ENCODE results near the gene PSMC3. TPM values are rescaled to one million over a fixed set of nuclear protein-coding genes. Genes with fewer than 3 reads are reported as not detected.

Gene PSMC3
- total RNA-seq, 1 donor from 2014 or later = 34.8 TPM

DNA sequence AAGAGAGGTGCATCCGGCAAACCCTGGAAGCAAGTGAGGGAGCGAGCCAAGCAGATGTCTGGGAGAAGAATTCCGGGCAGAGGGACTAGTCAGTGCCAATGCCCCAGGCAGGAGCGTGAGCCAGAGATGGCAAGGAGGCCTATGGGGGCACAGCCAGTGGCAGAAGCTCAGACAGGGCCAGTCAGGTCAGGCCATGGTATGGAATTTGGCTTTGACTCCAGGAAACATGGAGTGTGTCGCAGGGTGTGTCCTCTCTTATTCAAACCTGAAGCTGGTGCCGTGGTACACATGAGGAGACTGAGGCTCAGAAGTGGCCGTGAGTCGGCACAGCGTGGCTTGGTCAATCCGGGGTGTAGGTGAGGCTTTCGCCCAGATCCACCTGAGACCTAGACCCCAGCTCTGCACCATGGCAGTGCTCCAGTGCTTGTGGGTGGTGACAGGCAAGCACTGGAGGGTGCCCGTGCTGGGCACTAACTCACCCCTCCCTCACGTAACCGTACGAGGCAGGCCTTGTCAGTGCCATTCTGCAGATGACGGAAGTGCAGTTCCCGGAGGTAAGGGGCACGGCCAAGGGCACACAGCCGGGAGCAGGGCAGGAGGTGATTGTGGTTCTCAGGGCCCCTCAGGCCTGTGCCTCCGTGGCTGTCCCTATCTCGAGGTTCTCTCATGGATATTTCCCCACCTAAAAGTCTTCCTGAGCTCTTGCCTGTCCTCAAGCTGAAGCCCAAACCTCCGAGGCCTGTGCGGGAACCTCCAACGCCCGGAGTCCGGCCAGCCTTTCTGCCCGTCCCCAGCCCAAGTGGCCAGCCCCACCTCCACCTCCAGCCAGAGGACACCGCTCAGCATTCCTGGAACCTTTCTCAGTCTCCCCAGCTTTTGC is 37.3 kb downstream of the PSMC3 start:
- intact Hi-C loops (cut with DNase I) = no loop called here
- no peak for TF ChIP-seq CTCF (IDR thresholded peaks at IDR 0.05)
- DNase-seq (ENCODE audit: low spot score in 2 of 2) = no peak

GRCh38 chr11:47387944-47388696 is 38.1 kb downstream of the PSMC3 start:
- intact Hi-C loops (cut with DNase I) = no loop called here
- H3K27me3 ChIP-seq = no peaks in the 10 kb centered on the region
- no peaks in the 10 kb centered on the region for H3K9me3 ChIP-seq
- no peak for DNase-seq (ENCODE audit: low spot score in 2 of 2)
- H3K4me1 ChIP-seq = no peaks in the 10 kb centered on the region
- H3K27ac ChIP-seq = no peak overlapping the region
- H3K4me3 ChIP-seq = no peak overlapping the region
- H3K36me3 ChIP-seq = no peaks in the 10 kb centered on the region
- TF ChIP-seq CTCF (IDR thresholded peaks at IDR 0.05) = no peak

More for the DNA sequence above, 37.3 kb downstream of the PSMC3 start:
- Histone ChIP-seq H3K9me3 (no peaks in the 10 kb centered on the region), H3K4me3 (no peak overlapping the region), H3K27me3 (no peaks in the 10 kb centered on the region), H3K4me1 (no peaks in the 10 kb centered on the region), H3K27ac (no peak overlapping the region), H3K36me3 (no peaks in the 10 kb centered on the region)

DNA sequence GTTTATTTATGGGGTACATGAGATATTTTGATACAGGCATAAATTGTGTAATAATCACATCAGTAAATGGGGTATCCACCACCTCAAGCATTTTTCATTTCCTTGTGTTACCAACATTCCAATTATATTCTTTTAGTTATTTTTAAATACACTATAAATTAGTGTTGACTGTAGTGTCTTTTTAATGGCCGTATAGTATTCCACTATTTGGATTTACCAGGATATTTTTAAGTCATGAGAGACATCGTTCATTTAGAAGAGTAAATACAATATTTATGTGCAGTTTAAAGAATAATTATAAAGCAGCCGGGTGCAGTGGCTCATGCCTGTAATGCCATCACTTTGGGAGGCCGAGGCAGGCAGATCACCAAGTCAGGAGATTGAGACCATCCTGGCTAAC is 41.7 kb downstream of the PSMC3 start:
- H3K27me3 ChIP-seq = no peaks in the 10 kb centered on the region
- H3K36me3 ChIP-seq = no peaks in the 10 kb centered on the region
- H3K27ac ChIP-seq = no peak overlapping the region
- DNase-seq (ENCODE audit: low spot score in 2 of 2) = no peak
- H3K4me3 ChIP-seq = no peak overlapping the region
- no peak for TF ChIP-seq CTCF (IDR thresholded peaks at IDR 0.05)
- H3K4me1 ChIP-seq = no peaks in the 10 kb centered on the region
- no peaks in the 10 kb centered on the region for H3K9me3 ChIP-seq
- intact Hi-C loops (cut with DNase I) = no loop called here

DNA sequence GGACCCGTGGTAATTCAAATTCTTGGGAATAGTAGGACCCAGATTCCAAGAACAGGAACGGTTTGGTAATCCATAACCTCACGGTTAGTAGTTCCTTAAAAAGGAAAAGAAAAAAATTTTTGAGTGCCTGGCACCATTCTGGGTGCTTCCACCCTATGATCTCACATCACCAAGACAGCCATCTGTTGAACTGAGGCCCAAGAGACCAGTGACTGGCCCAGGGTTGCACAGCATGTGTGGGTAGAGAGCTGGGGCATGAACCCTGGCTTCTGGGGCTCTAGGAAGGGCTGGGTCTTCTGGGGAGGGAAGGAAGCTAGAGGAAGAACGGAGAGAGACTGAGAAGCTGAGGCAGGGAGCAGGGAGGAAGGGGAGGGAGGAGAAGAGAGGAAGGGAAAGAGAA is 43.2 kb downstream of the PSMC3 start:
- H3K4me3 ChIP-seq = no peak overlapping the region
- DNase-seq (ENCODE audit: low spot score in 2 of 2) = no peak
- no peaks in the 10 kb centered on the region for H3K27me3 ChIP-seq
- TF ChIP-seq CTCF (IDR thresholded peaks at IDR 0.05) = no peak
- H3K9me3 ChIP-seq = no peaks in the 10 kb centered on the region
- intact Hi-C loops (cut with DNase I) = no loop called here
- H3K4me1 ChIP-seq = no peaks in the 10 kb centered on the region
- H3K36me3 ChIP-seq = no peaks in the 10 kb centered on the region
- H3K27ac ChIP-seq = no peak overlapping the region

- Histone ChIP-seq H3K4me3 (no peak overlapping the region), H3K36me3 (no peaks in the 10 kb centered on the region), H3K9me3 (no peaks in the 10 kb centered on the region), H3K27me3 (no peaks in the 10 kb centered on the region), H3K4me1 (no peaks in the 10 kb centered on the region), H3K27ac (no peak overlapping the region)
- DNase-seq (ENCODE audit: low spot score in 2 of 2) = no peak
- TF ChIP-seq CTCF (IDR thresholded peaks at IDR 0.05) = no peak
- intact Hi-C loops (cut with DNase I) = no loop called here
Measured at GRCh38 chr11:47380078-47380477, 46.2 kb downstream of the PSMC3 start.
